B cell (primary cell): ENCODE data around the gene SAMD9.

ENCODE experiments used
- CTCF ChIP-seq: fragments of 200-600 bp; IDR thresholded peaks from one replicate; pipeline ENCODE4 v1.8.0; 2022; ENCODE audit warnings: antibody characterized with exemption, mild to moderate bottlenecking
- EZH2 ChIP-seq: IDR thresholded peaks from 2 replicates; pipeline ENCODE4 v1.6.1; 2012; ENCODE audit warnings: borderline replicate concordance, low read depth, mild to moderate bottlenecking, moderate library complexity, low read length; ENCODE audit not compliant: insufficient read depth, poor library complexity, severe bottlenecking

- TF ChIP-seq CTCF (no peak), EZH2 (no peak)
Observed at GRCh38 chr7:93060025-93060424, 57.8 kb downstream of the SAMD9 start.
